ENCODE results near the gene NUDC.
"Not testable (repeated sequence)": the region's sequence is repeated elsewhere in the genome, so short reads cannot be mapped to it uniquely, and the experiment has no call there.

The NUDC gene

DNA sequence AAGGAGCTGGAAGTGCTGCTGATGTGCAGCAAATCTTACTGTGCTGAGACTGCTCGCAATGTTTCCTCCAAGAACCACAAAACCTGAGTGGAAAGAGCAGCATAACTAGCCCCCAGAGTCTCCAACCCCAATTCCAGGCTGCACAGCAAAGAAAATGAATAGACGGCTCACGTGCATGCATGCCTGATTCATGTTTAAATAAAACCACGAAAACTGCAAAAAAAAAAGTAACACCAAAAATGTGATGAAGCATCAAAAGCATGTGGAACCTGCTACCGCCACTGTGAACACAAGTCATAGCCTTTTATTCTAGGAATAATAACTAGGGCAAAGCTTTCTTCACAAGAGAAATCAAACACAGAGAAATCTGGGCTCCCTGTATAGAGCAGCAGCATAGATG lies 62.3 kb downstream of the NUDC start:
- no peaks in the 10 kb centered on the region for H3K36me3 ChIP-seq (ENCODE audit: insufficient read depth)
- no peak overlapping the region for H3K4me3 ChIP-seq (IDR thresholded peaks at IDR 0.05; ENCODE audit: insufficient read depth, low read depth, low read length)
- peaks cover 7% of the 10 kb centered on the region; the same call in 1 of the 2 replicates for H3K27me3 ChIP-seq (ENCODE audit: insufficient read depth, low read depth)
- H3K4me1 ChIP-seq (ENCODE audit: low read depth, poor library complexity, severe bottlenecking): no peaks in the 10 kb centered on the region
- H3K9ac ChIP-seq: no peak overlapping the region
- no peaks in the 10 kb centered on the region for H3K79me2 ChIP-seq (ENCODE audit: insufficient read depth, low read depth)
- no peak overlapping the region for H2AFZ ChIP-seq (ENCODE audit: low read depth)
- H4K20me1 ChIP-seq (ENCODE audit: insufficient read depth): no peaks in the 10 kb centered on the region
- no peak overlapping the region for H3K4me2 ChIP-seq
- no peak overlapping the region for H3K27ac ChIP-seq
- TF ChIP-seq, protein P1, sequence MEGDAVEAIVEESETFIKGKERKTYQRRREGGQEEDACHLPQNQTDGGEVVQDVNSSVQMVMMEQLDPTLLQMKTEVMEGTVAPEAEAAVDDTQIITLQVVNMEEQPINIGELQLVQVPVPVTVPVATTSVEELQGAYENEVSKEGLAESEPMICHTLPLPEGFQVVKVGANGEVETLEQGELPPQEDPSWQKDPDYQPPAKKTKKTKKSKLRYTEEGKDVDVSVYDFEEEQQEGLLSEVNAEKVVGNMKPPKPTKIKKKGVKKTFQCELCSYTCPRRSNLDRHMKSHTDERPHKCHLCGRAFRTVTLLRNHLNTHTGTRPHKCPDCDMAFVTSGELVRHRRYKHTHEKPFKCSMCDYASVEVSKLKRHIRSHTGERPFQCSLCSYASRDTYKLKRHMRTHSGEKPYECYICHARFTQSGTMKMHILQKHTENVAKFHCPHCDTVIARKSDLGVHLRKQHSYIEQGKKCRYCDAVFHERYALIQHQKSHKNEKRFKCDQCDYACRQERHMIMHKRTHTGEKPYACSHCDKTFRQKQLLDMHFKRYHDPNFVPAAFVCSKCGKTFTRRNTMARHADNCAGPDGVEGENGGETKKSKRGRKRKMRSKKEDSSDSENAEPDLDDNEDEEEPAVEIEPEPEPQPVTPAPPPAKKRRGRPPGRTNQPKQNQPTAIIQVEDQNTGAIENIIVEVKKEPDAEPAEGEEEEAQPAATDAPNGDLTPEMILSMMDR (conservative IDR thresholded peaks at IDR 0.05; ENCODE audit: low read depth, low read length): no peak

DNA sequence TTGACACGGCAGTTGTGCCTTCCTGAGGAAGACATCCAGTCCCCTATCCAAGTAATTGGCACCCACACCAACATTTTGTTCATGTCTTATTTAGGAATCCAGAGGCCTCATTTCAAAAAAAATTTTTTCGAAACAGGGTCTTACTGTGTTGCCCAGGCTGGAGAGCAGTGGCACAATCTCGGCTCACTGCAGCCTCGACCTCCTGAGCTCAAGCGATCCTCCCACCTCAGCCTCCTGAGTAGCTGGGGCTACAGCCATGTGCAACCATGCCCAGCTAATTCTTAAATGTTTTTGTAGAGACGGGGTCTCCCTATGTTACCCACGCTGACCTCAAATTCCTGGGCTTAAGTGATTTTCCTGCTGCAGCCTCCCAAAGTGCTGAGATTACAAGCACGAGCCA lies 62.7 kb downstream of the NUDC start:
- H4K20me1 ChIP-seq (ENCODE audit: insufficient read depth): no peaks in the 10 kb centered on the region
- peaks cover 7% of the 10 kb centered on the region; the same call in 1 of the 2 replicates for H3K27me3 ChIP-seq (ENCODE audit: insufficient read depth, low read depth)
- no peak overlapping the region for H2AFZ ChIP-seq (ENCODE audit: low read depth)
- no peaks in the 10 kb centered on the region for H3K36me3 ChIP-seq (ENCODE audit: insufficient read depth)
- H3K4me2 ChIP-seq: no peak overlapping the region
- TF ChIP-seq, protein P1 (conservative IDR thresholded peaks at IDR 0.05; ENCODE audit: low read depth, low read length): no peak
- H3K9ac ChIP-seq: no peak overlapping the region
- H3K4me3 ChIP-seq (IDR thresholded peaks at IDR 0.05; ENCODE audit: insufficient read depth, low read depth, low read length): no peak overlapping the region
- no peaks in the 10 kb centered on the region for H3K79me2 ChIP-seq (ENCODE audit: insufficient read depth, low read depth)
- no peaks in the 10 kb centered on the region for H3K4me1 ChIP-seq (ENCODE audit: low read depth, poor library complexity, severe bottlenecking)
- H3K27ac ChIP-seq: no peak overlapping the region

DNA sequence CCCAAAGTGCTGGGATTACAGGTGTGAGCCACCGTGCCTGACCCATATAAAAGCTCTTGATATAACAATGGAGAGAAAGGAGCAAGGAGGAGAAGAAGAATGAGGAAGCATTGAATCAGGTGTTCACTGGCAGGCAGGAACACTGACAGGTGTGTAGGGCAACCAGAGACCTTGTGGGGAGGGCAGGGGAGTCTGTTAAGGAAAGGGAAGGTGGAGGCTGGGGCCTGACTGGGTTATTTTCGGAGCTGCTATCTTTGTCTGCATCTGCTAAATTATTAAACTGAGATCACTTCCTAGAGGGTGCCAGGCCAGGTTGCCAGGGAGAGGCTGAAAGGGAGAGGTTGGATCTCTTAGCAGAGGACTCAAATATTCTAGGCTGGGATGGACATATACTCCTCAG lies 65.1 kb downstream of the NUDC start:
- no peaks in the 10 kb centered on the region for H3K36me3 ChIP-seq (ENCODE audit: insufficient read depth)
- no peaks in the 10 kb centered on the region for H3K79me2 ChIP-seq (ENCODE audit: insufficient read depth, low read depth)
- TF ChIP-seq, protein P1 (conservative IDR thresholded peaks at IDR 0.05; ENCODE audit: low read depth, low read length): no peak
- H3K27me3 ChIP-seq (ENCODE audit: insufficient read depth, low read depth): peaks cover 15% of the 10 kb centered on the region; the same call in 1 of the 2 replicates
- H3K27ac ChIP-seq: no peak overlapping the region
- no peak overlapping the region for H3K4me2 ChIP-seq
- H3K4me3 ChIP-seq (IDR thresholded peaks at IDR 0.05; ENCODE audit: insufficient read depth, low read depth, low read length): no peak overlapping the region
- H2AFZ ChIP-seq (ENCODE audit: low read depth): no peak overlapping the region
- no peaks in the 10 kb centered on the region for H3K4me1 ChIP-seq (ENCODE audit: low read depth, poor library complexity, severe bottlenecking)
- H4K20me1 ChIP-seq (ENCODE audit: insufficient read depth): no peaks in the 10 kb centered on the region
- H3K9ac ChIP-seq: no peak overlapping the region

DNA sequence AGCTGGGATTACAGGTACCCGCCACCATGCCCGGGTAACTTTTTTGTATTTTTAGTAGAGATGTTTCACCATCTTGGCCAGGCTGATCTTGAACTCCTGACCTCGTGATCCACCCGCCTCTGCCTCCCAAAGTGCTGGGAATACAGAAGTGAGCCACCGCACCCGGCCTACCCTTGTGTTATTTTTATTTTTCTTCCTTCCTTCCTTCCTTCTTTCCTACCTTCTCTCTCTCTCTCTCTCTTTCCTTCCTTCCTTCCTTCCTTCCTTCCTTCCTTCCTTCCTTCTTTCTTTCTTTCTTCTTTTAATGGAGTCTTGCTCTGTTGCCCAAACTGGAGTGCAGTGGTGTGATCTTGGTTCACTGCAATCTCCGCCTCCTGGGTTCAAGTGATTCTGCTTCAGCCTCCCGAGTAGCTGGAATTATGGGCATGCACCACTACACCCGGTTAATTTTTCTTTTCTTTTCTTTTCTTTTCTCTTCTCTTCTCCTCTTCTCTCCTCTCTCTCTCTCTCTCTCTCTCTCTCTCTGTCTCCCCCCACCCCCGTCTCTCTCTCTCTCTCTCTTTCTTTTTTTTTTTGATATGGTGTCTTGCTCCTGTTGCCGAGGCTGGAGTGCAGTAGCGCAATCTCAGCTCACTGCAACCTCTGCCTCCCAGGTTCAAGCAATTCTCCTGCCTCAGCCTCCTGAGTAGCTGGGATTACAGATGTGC lies 68.0 kb downstream of the NUDC start:
- not testable (repeated sequence) for H4K20me1 ChIP-seq (ENCODE audit: insufficient read depth)
- peaks cover 24% of the 10 kb centered on the region for H3K27me3 ChIP-seq (ENCODE audit: insufficient read depth, low read depth)

More for the DNA sequence above, 68.0 kb downstream of the NUDC start:
- not testable (repeated sequence) for H3K4me2 ChIP-seq; H3K4me1 ChIP-seq (ENCODE audit: low read depth, poor library complexity, severe bottlenecking); H3K79me2 ChIP-seq (ENCODE audit: insufficient read depth, low read depth); H3K4me3 ChIP-seq (IDR thresholded peaks at IDR 0.05; ENCODE audit: insufficient read depth, low read depth, low read length); H3K9ac ChIP-seq; H3K27ac ChIP-seq; H3K36me3 ChIP-seq (ENCODE audit: insufficient read depth); H2AFZ ChIP-seq (ENCODE audit: low read depth)
